Stimulated activated CD4-positive, alpha-beta T cell treated with anti-CD3 and anti-CD28 coated beads, Interleukin-4, amount 100 ng/mL, for 48 hours (primary cell): ENCODE results near the gene PARP14.
"Not testable (repeated sequence)": the region's sequence is repeated elsewhere in the genome, so short reads cannot be mapped to it uniquely, and the experiment has no call there.

Experiments
- DNase-seq, 2 donors: peaks; one replicate each; pipeline ENCODE4 v3.0.0-alpha.2; 2020; ENCODE audit warnings: low read depth in 2 of 2

PARP14 gene

DNA sequence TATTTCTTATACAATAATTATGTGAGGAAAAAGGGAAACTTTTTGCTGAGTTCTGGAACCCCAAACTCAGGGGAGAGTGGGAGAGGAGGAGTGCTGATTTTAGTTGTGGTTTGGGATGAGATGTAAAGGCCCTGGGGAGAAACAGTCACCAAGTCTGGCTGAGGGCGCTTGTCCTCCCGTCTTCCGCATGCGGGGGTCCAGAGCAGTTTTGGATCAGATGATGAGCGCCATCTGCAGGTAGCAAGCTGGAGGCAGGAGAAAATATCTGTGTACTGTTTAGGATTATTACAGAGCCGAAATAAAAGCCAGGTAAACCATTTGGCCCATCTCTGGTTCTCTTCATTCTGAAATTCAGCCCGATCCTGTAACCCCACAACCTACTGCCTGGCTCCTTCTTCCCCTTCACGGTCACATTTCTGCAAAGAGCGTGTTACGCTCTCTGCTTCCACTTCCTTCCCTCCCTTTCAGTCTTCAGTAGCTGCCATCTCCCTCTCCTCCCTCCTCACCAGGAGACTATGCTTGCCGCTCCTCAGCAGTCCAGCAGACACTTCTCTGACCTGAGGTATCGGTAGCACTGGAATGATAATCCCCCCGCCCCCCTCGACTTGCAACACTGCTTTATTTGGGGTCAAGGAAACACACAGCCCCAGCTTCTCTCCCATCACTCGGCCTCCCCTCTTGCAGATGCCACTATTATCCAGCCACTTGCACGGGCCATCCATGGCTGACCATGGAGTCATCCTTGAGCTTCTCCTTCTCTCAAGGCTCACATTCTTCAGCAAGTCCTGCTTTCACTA is 1.4 kb upstream of the PARP14 start:
- peak; percentile 71 to 79 for DNase-seq

DNA sequence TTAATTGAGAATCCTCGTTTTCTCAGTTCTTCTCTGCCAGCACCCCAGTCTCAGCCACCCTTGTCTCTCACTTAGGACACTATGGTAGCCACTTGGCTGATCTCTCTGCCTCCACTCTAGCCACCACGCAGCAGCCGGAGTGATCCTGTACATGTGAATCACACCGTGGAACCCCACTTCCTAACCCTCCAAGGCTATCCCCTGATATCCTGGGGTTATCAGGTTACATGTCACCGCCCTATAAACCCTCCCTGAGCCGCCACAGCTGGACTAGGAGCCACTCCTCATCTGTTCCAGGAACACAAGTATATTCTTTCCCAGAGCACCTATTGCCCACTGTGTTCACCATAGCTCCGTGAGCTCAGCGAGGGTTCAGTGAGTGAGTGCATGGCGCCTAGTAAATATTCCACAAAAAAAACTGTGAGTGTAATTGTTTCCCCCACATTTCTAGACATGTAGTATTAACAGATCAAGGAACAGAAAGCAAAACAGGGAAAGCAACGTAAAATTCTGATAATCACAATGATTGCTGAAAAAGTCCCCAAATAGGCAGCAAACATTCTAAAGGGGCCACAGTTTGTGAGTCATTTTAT is 661 bp upstream of the PARP14 start:
- DNase-seq = no peak

DNA sequence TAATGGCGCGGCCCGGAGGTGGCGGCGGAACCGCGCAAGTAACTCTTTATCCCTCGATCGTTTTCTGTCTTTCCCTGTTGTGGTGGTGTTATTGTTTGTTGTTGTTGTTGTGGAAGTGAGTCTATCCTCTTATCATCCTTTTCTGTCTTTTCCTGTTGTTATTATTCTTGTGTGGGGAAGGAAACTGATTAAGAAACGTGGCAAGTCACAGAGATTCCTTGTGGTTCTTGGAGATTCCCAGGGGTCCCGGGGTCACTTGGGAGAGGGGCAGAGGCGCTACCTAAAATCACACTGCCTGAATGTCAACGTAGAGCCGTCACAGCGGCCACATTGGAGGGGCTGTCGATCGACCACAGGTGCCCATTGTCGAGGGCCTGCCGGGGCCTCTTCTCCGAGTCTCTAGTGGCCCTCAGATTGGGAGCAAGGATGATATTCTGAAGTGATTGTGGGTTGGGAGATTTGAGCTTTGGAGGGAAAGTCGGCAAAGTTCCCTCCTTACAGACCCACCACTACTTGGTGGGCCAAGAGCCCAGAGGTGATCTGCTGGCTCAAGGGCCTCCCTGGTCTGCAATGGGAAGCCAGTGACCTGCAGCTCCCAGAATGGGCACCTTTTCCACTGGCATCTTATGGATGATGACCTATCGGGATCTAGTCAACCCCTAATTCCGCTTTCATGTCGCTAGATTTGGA is 790 bp downstream of the PARP14 start:
- no peak for DNase-seq

DNA sequence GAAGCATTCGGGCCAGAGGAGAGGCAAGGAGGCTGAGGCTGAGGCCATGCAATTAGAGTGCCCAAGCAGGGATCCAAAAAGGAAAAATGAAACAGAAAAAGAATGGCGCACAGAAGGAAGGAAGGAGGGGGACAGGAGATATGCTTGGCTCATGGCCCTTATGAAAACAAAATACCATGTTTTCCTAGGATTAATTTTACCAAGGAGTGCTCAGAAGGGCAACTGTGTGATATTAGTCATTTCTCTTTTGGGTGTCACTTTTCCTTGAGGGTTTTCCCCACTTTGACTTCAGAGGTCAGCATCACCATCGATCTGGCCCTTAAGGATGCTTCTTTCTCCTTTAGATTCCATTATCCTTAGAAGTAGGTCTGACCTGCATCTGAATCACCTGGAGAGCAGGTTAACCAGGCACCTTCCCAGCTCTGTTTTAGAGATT is 1.4 kb downstream of the PARP14 start:
- no peak for DNase-seq

DNA sequence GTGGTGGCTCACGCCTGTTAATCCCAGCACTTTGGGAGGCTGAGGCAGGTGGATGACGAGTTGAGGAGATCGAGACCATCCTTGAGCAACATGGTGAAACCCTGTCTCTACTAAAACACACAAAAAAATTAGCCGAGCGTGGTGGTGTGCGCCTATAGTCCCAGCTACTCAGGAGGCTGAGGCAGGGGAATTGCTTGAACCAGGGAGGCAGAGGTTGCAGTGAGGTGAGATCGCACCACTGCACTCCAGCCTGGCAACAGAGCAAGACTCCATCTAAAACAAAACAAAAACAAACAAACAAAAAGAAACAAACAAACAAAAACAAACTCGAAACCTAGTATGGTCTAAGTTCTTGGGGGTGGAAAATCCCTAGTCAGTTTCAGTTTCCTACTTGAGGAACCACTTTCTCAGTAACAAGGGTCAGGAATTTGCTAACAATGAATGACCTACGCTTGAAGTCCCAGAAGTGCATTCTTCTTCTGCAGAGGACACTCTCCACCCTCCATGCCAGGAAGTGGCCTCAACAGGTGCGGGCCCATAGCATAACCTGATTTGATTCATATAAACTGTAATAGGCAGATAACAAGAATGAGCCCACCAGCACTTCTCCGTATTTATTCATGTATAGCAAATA is 2.3 kb downstream of the PARP14 start:
- DNase-seq = not testable (repeated sequence)

DNA sequence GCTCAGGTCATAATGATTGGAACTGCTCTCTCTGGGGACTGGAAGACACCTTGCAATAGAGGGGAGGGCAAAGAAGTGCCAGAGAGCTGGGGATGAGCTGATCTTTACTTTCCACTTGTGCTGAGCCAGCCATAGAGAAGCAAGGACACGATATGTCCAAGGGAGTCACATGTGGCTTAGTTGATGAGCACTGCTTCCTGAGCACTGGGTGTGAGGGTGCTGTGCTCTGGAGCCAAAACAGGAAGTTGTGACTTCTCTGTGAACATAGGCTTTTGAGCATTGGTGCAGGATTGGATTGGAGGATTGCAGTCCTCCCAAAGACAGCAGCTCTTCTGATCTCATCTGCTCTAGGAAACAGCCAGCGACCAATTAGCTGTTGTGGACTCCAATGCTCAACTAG is 6.7 kb downstream of the PARP14 start:
- DNase-seq = no peak

DNA sequence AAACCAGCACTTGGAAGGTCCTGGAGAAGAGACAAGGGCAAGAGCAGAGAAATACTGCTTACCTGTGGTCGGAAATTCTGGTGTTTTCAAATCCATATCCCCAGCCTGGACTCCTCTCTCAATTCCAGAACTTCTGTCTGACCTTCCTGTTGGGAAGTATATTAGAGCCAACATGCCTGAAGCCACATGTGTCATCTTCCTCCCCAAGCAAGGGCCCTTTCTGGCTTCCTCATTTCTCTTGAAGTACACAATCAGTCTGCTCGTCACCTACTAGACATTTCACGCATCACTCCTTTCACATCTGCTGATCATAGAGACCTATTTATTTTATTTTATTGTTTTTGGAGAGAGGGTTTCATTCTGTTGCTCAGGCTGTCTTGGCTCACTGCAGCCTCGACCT is 8.4 kb downstream of the PARP14 start:
- no peak for DNase-seq

DNA sequence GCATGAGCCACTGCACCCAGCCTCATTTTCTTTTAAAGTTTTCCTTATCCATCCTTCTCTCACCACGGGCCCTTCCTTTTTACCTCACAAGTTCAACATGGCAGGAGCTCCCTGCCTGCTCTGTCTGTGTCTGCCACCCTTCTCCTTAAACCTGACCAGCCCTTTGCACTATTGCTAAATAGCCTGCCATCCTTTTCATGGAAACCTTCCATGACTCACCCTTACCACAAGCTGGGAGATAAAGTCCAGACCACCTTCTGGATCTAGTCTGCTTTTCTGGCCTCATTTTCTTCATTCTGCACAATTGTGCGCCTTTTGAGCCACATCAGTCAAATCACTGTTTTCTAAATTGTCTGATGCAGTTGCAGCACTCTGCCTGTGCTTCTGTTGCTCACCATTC is 8.9 kb downstream of the PARP14 start:
- no peak for DNase-seq

DNA sequence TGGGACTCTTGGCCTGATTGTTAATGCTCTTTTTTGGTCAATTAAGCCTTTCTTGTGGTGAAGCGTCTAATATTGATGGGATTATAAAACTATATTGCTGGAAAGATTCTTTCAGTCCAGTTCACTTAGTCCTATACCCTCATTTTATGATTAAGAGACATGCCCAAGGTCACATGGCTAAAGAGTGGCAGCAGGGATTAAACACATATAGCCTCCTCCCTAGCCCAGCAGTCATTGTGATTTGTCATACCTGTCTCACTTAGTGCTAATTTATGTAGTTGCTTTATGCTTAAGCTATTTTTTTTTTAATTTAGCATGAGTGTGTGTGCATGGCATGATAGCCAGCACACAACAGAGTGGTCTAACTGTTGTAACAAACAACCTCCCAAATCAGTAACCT is 9.5 kb downstream of the PARP14 start:
- no peak for DNase-seq

DNA sequence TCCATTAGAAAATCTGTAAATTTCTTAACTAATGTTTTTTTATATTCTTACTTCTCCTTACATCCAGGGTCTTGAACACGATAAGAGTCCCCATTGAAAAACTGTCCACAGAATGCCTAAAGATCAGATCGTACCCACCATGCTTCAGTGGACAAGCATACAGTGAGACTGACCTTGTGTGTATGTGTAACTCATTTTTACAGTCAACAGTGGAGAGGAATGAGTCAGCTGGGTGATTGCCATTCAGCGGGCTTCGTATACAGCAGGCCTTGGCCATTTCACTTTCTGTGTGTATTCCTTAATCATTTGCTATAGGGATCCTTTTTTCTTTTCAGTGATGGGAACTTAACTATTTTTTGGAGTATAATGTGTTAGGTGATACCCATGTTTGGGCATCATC is 10.6 kb downstream of the PARP14 start:
- no peak for DNase-seq

DNA sequence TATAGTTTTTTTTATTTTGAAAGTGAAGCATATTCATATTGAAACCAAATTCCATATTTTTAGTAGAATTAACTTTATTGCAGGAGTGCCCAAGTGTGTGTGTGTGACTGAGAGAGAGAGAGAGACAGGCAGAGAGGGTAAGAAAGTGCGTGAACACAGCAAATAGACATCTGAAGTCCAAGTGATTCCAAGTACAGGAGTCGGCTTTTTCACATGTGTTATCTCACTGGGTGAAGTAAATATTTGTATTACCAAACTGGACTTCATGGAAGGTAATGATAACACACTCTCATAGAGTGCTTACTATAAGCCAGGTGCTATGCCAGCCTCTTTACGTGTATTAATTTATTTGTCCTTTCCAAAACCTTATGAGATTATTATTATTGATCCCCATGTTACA is 12.0 kb downstream of the PARP14 start:
- DNase-seq = no peak

DNA sequence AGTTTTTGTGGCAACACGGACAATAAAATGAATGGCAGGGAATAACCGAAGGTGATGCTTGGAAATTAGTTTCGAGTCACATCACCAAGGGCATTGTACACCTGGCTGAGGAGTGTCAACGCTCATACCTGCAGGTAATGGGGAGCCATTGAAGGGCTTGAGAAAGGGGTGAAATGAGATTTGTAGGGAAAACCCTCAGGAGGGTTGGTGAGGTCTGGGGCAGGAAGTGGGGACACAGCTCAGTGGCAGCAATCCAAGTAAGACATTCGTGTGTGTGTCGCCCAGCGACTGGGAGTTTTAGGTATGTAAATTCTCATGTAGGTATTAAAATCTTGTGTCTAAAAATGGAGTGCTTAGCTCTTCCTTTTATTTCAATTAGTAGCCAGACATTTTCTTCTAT is 14.3 kb downstream of the PARP14 start:
- no peak for DNase-seq

DNA sequence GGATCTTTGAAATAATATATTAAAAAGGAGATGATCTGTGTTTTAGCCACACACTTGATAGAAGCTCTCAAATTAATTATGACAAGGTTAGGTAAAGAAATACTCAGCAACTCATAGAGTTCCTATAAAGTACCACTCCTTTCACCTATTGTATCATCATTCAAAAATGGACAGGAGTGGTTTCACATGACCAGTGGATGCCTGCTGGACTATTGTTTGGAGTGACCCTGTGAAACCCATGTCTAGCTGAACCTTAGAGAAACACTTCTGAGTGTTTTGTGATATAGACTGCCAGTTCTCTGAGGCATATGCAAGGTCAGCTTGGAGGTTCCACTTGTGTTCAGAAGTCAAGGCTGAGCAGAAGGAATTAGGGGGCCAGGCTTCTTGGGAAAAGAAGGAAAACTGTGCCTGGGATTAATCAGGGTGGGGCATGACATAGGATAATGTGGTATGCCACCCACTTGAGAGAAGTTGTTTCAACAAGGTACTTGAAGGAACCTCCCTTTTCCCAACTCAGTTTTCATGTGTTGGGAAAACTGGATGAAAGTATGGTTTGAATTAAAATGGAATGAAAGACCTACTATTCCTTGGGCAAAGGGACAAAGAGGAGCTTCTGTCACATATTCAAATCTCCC is 15.4 kb downstream of the PARP14 start:
- no peak for DNase-seq

DNA sequence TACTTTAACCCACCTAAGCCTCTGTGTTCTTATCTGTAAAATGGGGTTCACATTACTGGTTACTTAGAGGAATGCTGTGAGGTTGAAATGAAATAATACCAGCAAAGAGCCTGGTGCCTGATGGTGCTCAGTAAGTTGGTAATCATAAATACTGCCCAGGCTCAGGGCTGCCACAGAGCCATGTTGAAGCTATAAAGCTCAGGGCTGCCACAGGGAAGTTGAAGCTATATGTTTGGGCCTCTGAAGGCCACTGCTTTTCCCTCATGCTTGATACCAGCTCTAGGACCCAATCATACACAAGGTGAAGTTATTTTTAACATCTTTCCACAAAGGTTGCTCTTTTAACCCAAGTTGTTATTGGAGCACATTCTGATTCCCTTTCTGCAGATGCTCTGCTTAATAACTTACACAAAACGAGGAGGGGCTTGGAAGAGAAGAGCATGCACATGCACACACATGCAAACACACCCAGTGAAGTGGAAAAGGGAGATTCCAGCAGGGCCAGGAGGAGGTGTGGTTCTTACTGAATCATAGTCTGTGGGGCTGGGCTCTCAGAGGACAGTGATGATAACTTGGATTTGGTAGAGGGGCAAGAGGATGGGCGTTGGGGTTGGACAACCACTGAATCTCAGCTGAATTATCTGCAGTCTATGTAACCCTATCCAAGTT is 17.4 kb downstream of the PARP14 start:
- no peak for DNase-seq

DNA sequence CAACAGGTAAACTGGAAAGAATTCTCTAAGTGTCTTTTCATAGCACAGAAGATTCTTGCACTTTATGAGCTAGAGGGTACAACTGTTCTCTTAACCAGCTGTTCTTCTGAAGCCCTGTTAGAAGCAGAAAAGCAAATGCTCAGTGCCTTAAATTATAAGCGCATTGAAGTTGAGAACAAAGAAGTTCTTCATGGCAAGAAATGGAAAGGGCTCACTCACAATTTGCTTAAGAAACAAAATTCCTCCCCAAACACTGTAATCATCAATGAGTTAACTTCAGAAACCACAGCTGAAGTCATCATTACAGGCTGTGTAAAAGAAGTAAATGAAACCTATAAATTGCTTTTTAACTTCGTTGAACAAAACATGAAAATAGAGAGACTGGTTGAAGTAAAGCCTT is 19.6 kb downstream of the PARP14 start:
- DNase-seq = no peak

DNA sequence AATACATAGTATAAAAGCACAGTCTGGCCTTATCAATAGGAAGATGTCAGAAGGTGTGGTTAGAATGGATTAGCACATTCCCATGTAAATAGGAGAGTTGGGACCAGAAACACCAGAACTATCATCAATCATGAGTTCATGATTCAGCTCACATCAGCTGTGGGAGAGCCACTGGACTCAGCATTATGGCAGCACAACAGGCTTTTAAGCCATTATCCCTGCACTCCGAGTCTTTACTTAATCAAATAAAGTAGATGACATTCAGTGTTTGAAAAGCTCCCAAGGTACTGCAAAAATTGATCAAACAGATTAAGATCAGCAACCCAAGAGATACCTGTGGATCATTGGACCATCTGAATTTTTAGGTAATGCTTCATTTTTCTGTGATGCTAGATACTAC is 24.7 kb downstream of the PARP14 start:
- DNase-seq = no peak

DNA sequence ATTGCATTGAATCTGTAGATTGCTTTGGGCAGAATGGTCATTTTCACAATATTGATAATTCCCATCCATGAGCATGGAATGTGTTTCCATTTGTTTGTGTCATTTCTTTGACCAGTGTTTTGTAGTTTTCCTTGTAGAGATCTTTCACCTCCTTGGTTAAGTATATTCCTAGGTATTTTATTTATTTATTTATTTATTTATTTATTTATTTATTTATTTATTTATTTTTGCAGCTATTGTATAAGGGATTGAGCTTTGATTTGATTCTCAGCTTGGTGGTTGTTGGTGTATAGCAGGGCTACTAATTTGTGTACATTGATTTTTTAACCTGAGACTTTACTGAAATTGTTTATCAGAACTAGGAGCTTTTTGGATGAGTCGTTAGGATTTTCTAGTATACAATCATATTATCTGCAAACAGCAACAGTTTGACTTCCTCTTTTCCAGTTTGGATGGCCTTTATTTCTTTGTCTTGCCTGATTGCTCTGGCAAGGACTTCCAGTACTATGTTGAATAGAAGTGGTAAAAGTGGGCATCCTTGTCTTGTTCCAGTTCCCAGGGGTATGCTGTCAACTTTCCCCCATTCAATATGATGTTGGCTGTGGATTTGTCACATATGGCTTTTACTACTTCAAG is 30.1 kb downstream of the PARP14 start:
- DNase-seq = not testable (repeated sequence)

DNA sequence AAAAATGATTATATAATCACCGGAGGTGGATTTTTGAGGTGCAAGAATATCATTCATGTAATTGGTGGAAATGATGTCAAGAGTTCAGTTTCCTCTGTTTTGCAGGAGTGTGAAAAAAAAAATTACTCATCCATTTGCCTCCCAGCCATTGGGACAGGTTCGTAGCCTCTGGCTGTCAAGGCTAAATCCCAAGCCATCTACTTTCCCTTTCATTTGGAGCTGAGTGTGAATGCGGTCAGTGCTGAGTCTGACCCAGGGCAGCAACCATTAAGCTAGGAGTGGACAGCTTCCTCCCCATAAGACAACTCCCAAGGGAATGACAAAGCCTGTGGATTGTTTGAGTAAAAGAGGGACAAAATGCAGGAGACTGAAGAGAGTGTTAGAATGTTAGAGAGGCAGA is 33.6 kb downstream of the PARP14 start:
- DNase-seq = no peak

DNA sequence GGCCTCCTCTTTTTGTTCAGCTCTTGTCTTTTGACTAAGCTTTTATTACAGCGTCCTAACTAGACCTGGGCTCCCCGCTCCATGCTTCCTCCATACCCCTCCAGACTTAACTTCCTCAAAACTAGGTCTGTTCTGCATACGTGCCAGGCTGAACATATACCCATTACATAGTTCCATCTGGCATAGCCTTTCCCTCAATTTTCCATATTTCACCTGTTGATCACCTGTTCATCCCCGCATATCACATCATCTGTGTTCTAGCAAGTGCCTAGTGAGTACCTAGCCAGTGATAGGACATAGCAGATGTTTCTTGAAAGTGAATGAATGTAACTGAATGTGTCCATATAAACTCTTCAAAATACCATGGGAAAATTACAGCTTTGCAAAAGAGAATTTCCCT is 36.0 kb downstream of the PARP14 start:
- DNase-seq = no peak

DNA sequence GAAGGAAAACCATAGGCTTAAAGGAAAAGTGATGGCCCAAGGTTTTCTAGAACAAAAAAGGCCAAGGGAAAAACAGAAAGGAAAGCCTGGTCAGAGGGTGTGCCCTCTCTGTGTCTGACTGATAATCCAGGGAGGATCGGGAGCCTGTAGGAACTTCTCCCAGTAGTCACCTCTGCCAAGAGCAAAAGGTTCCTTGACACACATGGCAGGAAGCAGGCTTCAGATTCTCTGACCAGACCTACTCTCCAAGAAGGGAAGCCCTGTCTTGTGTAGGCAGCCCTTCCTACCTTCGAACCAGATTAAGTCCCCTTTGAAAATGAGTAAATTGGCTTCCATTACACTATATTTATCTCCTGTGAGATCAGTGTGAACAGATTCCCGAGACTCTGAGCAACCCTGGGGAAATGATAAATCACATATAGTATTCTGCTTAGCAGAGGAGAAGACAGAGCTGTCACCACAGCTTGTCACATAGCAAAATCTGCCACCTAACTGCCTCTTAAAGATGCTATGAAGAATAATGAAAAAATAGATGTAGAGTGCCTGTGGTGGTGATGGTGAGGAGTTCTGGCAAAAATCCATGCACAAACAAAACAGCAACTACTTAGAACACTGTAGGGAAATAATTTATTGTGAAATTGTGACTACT is 38.8 kb downstream of the PARP14 start:
- no peak for DNase-seq

DNA sequence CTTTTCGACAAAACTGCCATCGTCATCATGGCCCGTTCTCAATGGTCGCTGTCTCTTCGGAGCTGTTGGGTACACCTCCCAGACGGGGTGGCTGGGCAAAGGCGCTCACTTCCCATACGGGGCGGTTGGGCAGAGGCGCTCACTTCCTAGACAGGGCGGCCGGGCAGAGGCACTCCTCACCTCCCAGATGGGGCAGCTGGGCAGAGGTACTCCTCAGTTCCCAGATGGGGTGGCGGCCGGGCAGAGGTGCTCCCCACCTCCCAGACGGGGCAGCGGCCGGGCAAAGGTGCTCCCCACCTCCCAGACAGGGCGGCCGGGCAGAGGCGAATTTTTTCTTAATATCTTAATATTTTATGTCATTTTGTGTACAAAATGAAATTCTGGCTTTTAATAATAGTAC is 44.5 kb downstream of the PARP14 start:
- no peak for DNase-seq
